Loucy (cell line): ENCODE data around the gene ABLIM2.

Source experiments
- H2AFZ ChIP-seq: fragments of 200-600 bp; sonication (generic); 2 replicates; pipeline ENCODE4 v1.6.0; 2016; ENCODE audit warnings: antibody characterized with exemption, mild to moderate bottlenecking, low read length, moderate library complexity
- H3F3A ChIP-seq: fragments of 200-600 bp; 2 replicates; pipeline ENCODE4 v1.6.0; 2016; ENCODE audit warnings: antibody characterized with exemption, low read depth, mild to moderate bottlenecking
- H3K27me3 ChIP-seq: fragments of 200-600 bp; sonication (generic); 2 replicates; pipeline ENCODE4 v1.6.1; 2014; ENCODE audit warnings: low read length, mild to moderate bottlenecking; ENCODE audit not compliant: insufficient read depth, poor library complexity, severe bottlenecking
- H3K36me3 ChIP-seq: fragments of 200-600 bp; sonication (generic); 2 replicates; pipeline ENCODE4 v1.6.1; 2016; ENCODE audit warnings: low read length; ENCODE audit not compliant: insufficient read depth
- H3K4me1 ChIP-seq: fragments of 200-600 bp; sonication (generic); 2 replicates; pipeline ENCODE4 v1.5.1; 2014; ENCODE audit warnings: low read length, mild to moderate bottlenecking; ENCODE audit not compliant: insufficient read depth, poor library complexity, severe bottlenecking
- H3K4me2 ChIP-seq: fragments of 200-600 bp; sonication (generic); 2 replicates; pipeline ENCODE4 v1.6.0; 2014; ENCODE audit warnings: antibody characterized with exemption, low read length, low read depth, mild to moderate bottlenecking; ENCODE audit not compliant: poor library complexity, severe bottlenecking
- H3K4me3 ChIP-seq: fragments of 200-600 bp; sonication (generic); 2 replicates; pipeline ENCODE4 v1.5.1; 2014; ENCODE audit warnings: low read length, mild to moderate bottlenecking, mixed read lengths; ENCODE audit not compliant: poor library complexity, severe bottlenecking
- H3K79me2 ChIP-seq: fragments of 200-600 bp; sonication (generic); 2 replicates; pipeline ENCODE4 v1.6.1; 2014; ENCODE audit warnings: low read length; ENCODE audit not compliant: insufficient read depth
- H3K9ac ChIP-seq: fragments of 200-600 bp; sonication (generic); 2 replicates; pipeline ENCODE4 v1.6.0; 2014; ENCODE audit warnings: mild to moderate bottlenecking, low read depth, low read length, moderate library complexity; ENCODE audit not compliant: poor library complexity, severe bottlenecking
- H3K9me2 ChIP-seq: fragments of 200-600 bp; sonication (generic); replicated peaks from 2 replicates; pipeline ENCODE4 v1.6.1; 2016; ENCODE audit warnings: low read depth, low read length, mixed read lengths
- H3K9me3 ChIP-seq: fragments of 200-600 bp; sonication (generic); 2 replicates; pipeline ENCODE4 v1.6.1; 2014; ENCODE audit warnings: mild to moderate bottlenecking, antibody characterized with exemption, low read length, low read depth; ENCODE audit not compliant: insufficient read depth
- H4K20me1 ChIP-seq: fragments of 200-600 bp; sonication (generic); 2 replicates; pipeline ENCODE4 v1.6.0; 2014; ENCODE audit warnings: antibody characterized with exemption, low read length, mild to moderate bottlenecking; ENCODE audit not compliant: insufficient read depth, poor library complexity, severe bottlenecking
- EZH2phosphoT487 ChIP-seq: fragments of 200-600 bp; IDR thresholded peaks from 2 replicates; pipeline ENCODE4 v1.6.1; 2018; ENCODE audit warnings: antibody characterized with exemption, mild to moderate bottlenecking, moderate library complexity, borderline replicate concordance
- TF ChIP-seq, protein P1 (sequence below): fragments of 200-600 bp; sonication (generic); conservative IDR thresholded peaks from 2 replicates; pipeline ENCODE4 v1.5.1; 2014; ENCODE audit warnings: mild to moderate bottlenecking, antibody characterized with exemption, low read length

Gene ABLIM2

DNA sequence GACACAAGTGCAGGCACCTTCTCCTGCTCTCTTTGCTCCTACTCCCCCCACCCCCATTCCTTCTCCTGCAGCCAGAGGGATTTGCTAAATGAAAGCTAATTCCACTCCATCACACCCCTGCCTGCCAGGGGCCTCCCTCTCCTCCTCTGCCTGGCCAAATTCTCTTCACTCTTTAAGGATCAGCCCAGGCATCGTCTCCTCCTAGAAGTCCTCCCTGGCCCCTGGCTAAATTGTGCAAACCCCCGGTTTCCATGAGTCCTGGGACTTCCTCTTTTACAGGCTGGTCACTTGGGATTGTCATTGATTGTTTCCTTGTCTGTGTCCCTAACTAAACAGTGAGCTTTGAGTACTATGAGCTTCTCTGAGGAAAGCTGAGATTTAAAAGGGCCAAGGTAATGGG lies 8.7 kb upstream of the ABLIM2 start:
- TF ChIP-seq EZH2phosphoT487: no peak
- TF ChIP-seq, protein P1, sequence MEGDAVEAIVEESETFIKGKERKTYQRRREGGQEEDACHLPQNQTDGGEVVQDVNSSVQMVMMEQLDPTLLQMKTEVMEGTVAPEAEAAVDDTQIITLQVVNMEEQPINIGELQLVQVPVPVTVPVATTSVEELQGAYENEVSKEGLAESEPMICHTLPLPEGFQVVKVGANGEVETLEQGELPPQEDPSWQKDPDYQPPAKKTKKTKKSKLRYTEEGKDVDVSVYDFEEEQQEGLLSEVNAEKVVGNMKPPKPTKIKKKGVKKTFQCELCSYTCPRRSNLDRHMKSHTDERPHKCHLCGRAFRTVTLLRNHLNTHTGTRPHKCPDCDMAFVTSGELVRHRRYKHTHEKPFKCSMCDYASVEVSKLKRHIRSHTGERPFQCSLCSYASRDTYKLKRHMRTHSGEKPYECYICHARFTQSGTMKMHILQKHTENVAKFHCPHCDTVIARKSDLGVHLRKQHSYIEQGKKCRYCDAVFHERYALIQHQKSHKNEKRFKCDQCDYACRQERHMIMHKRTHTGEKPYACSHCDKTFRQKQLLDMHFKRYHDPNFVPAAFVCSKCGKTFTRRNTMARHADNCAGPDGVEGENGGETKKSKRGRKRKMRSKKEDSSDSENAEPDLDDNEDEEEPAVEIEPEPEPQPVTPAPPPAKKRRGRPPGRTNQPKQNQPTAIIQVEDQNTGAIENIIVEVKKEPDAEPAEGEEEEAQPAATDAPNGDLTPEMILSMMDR: no peak
- Histone ChIP-seq H3F3A (no peaks in the 10 kb centered on the region), H3K4me1 (no peaks in the 10 kb centered on the region), H3K9me2 (no peaks in the 10 kb centered on the region), H3K4me2 (no peak overlapping the region), H3K36me3 (no peaks in the 10 kb centered on the region), H3K79me2 (no peaks in the 10 kb centered on the region), H3K9me3 (peaks cover 17% of the 10 kb centered on the region; the same call in 1 of the 2 replicates), H3K4me3 (no peak overlapping the region), H3K27me3 (no peaks in the 10 kb centered on the region), H3K9ac (no peak overlapping the region), H2AFZ (no peak overlapping the region), H4K20me1 (no peaks in the 10 kb centered on the region)

DNA sequence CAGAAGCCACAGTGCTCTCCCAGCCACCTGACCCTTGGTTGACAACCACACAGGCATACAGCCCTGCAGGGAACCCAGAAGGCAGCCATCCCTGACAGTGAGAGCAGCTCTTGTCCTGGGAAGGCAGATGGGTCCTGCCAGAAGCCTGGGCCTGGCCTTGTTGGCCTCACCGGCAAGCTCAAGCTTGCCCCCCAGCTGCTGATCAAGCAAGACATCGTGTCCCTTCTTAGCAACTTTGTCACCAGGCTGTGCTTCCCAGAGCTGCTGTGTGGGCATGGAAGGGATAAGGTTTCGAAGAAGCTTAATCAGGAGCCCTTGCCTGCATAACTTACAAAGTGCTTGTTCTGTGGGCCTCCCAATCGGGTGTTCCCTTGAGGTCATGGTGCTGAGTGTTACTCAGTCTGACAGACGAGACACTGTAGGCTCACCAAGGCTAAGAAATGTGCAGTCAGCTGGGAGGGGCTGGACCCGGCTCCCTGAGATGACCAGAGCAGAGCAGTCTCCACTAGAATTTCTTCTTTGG lies 6.8 kb upstream of the ABLIM2 start:
- H4K20me1 ChIP-seq: no peaks in the 10 kb centered on the region
- H3K4me3 ChIP-seq: no peak overlapping the region
- no peaks in the 10 kb centered on the region for H3K9me2 ChIP-seq
- no peaks in the 10 kb centered on the region for H3K27me3 ChIP-seq
- H3K4me2 ChIP-seq: no peak overlapping the region
- H3K79me2 ChIP-seq: no peaks in the 10 kb centered on the region
- H3K9ac ChIP-seq: no peak overlapping the region
- no peaks in the 10 kb centered on the region for H3K4me1 ChIP-seq
- H2AFZ ChIP-seq: no peak overlapping the region
- peaks cover 17% of the 10 kb centered on the region; the same call in 1 of the 2 replicates for H3K9me3 ChIP-seq
- no peaks in the 10 kb centered on the region for H3F3A ChIP-seq
- no peaks in the 10 kb centered on the region for H3K36me3 ChIP-seq
- TF ChIP-seq, protein P1: no peak
- TF ChIP-seq EZH2phosphoT487: no peak

DNA sequence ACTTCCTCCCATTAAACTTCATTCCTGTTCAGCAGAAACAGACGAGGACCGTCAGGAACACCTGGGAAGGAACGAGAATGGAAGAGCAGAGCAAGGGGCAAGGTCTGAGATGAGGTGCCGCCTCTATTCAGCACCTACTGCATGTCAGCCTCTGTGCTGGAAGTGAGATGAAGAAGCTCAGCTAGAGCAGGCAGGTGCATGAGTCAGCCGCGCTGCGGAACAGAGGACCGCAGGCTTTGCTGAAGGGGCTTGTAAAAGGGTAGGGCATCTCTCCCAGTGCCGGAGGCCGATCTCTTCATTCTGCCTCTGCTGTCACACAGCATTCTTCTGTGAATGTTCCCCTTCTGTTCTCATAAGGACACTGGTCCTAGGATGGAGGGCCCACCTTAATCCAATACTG lies 6.1 kb upstream of the ABLIM2 start:
- Histone ChIP-seq H3K79me2 (no peaks in the 10 kb centered on the region), H3K9me2 (no peaks in the 10 kb centered on the region), H3K9me3 (peaks cover 17% of the 10 kb centered on the region; the same call in 1 of the 2 replicates), H3F3A (no peaks in the 10 kb centered on the region), H4K20me1 (no peaks in the 10 kb centered on the region), H3K36me3 (no peaks in the 10 kb centered on the region), H3K27me3 (no peaks in the 10 kb centered on the region), H2AFZ (no peak overlapping the region), H3K9ac (no peak overlapping the region), H3K4me3 (no peak overlapping the region), H3K4me2 (no peak overlapping the region), H3K4me1 (no peaks in the 10 kb centered on the region)
- TF ChIP-seq, protein P1: no peak
- TF ChIP-seq EZH2phosphoT487: no peak
